SK-N-SH treated with all-trans-retinoic acid at 6 μM for 48 hours (cell line): ENCODE results near the gene YTHDC1.

Source experiments
- ESRRG ChIP-seq: fragments of 250-450 bp; sonication (Bioruptor Pico); IDR thresholded peaks from 2 replicates; pipeline ENCODE4 v1.6.1; 2021; ENCODE audit warnings: mild to moderate bottlenecking
- ZFP3 ChIP-seq: fragments of 250-450 bp; sonication (Bioruptor Pico); IDR thresholded peaks from 2 replicates; pipeline ENCODE4 v1.5.0; 2020; ENCODE audit warnings: mild to moderate bottlenecking, moderate library complexity

DNA sequence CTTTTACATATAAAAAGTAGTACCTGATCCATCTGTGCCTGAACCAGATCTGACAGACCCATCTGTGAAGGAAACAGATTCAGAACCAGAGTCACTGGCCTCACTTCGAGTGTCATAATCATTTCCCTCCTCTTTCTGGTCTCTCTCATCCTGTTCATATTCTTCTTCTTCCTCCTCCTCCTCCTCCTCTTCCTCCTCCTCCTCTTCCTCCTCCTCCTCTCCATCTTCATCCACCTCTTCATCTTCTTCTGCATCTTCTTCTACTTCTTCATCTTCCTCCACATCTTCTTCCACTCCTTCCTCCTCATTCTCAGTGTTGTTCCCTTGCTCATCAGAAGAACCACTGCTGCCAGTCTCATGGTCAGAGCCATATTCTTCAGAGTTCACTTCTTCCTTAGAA lies 12.9 kb downstream of the YTHDC1 start:
- TF ChIP-seq ESRRG (CRISPR knock-in tag) (no peak), ZFP3 (CRISPR knock-in tag) (no peak)
